ENCODE data around the gene PRRT4.

Gene PRRT4

GRCh38 chr7:128373606-128374005 lies 12.1 kb upstream of the PRRT4 start:
- no peak for DNase-seq

GRCh38 chr7:128370491-128370890 lies 9.0 kb upstream of the PRRT4 start:
- DNase-seq: no peak

GRCh38 chr7:128366986-128367385 lies 5.5 kb upstream of the PRRT4 start:
- DNase-seq: no peak

- DNase-seq: no peak
Measured at GRCh38 chr7:128366300-128366699, 4.8 kb upstream of the PRRT4 start.

- DNase-seq: no peak
Measured at GRCh38 chr7:128365432-128365831, 3.9 kb upstream of the PRRT4 start.

GRCh38 chr7:128364166-128364870 lies 2.8 kb upstream of the PRRT4 start:
- DNase-seq: no peak

GRCh38 chr7:128363261-128363721 lies 1.8 kb upstream of the PRRT4 start:
- no peak for DNase-seq

- DNase-seq: peak; percentile 34
Measured at GRCh38 chr7:128362670-128363069, 1.2 kb upstream of the PRRT4 start.

GRCh38 chr7:128360359-128360678 lies 1.2 kb downstream of the PRRT4 start:
- no peak for DNase-seq

- DNase-seq: no peak
Measured at GRCh38 chr7:128359939-128360338, 1.6 kb downstream of the PRRT4 start.

GRCh38 chr7:128359336-128359735 lies 2.2 kb downstream of the PRRT4 start:
- no peak for DNase-seq

GRCh38 chr7:128358233-128358632 lies 3.3 kb downstream of the PRRT4 start:
- no peak for DNase-seq

GRCh38 chr7:128357217-128357613 lies 4.3 kb downstream of the PRRT4 start:
- DNase-seq: no peak

GRCh38 chr7:128356546-128357216 lies 4.8 kb downstream of the PRRT4 start:
- no peak for DNase-seq

- DNase-seq: no peak
Measured at GRCh38 chr7:128353610-128354009, 7.9 kb downstream of the PRRT4 start.

- DNase-seq: no peak
Measured at GRCh38 chr7:128353189-128353588, 8.3 kb downstream of the PRRT4 start.

- DNase-seq: no peak
Measured at GRCh38 chr7:128352636-128353035, 8.9 kb downstream of the PRRT4 start.

GRCh38 chr7:128352153-128352537 lies 9.3 kb downstream of the PRRT4 start:
- peak; percentile 14 for DNase-seq

GRCh38 chr7:128351296-128352152 lies 10.0 kb downstream of the PRRT4 start:
- DNase-seq: no peak

GRCh38 chr7:128350708-128351295 lies 10.7 kb downstream of the PRRT4 start:
- no peak for DNase-seq

- DNase-seq: no peak
Measured at GRCh38 chr7:128349466-128349825, 12.0 kb downstream of the PRRT4 start.

- peak; percentile 45 for DNase-seq
Measured at GRCh38 chr7:128347647-128348097, 13.8 kb downstream of the PRRT4 start.

- no peak for DNase-seq
Measured at GRCh38 chr7:128344431-128344774, 17.1 kb downstream of the PRRT4 start.

Data from fibroblast of skin of abdomen (primary cell).